HepG2 (cell line): ENCODE data around the gene ZSCAN2.

Experiments
- CEBPB ChIP-seq: IDR thresholded peaks from 2 replicates; pipeline ENCODE4 v1.6.1; 2011; ENCODE audit warnings: low read depth, low read length, improper control_type of control experiment, borderline replicate concordance
- HMGA1 ChIP-seq: sonication (generic); formaldehyde crosslinking; conservative IDR thresholded peaks from 2 replicates; pipeline ENCODE4 v1.4.0; 2020; ENCODE audit warnings: missing genetic modification reagents
- MTA1 ChIP-seq: sonication (generic); formaldehyde crosslinking; IDR thresholded peaks from 2 replicates; pipeline ENCODE4 v1.4.0; 2020; ENCODE audit warnings: missing genetic modification reagents, mild to moderate bottlenecking, borderline replicate concordance
- ZNF713 ChIP-seq: sonication (generic); formaldehyde crosslinking; IDR thresholded peaks from 2 replicates; pipeline ENCODE4 v1.4.0; 2020; ENCODE audit warnings: mild to moderate bottlenecking, missing genetic modification reagents

DNA sequence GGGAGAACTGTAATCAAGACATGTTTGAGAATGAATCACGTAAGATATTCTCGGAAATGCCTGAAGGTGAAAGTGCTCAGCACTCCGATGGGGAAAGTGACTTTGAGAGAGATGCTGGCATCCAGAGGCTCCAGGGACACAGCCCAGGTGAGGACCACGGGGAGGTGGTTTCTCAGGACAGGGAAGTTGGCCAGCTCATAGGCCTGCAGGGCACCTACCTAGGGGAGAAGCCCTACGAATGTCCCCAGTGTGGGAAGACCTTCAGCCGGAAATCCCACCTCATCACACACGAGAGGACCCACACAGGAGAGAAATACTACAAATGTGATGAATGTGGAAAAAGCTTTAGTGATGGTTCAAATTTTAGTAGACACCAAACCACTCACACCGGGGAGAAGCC lies 19.8 kb downstream of the ZSCAN2 start:
- TF ChIP-seq ZNF713 (CRISPR knock-in tag) (no peak), CEBPB (no peak), HMGA1 (CRISPR knock-in tag) (no peak), MTA1 (CRISPR knock-in tag) (no peak)
